Loucy (cell line): ENCODE data around the gene DUSP16.

ENCODE experiments used
- CTCF ChIP-seq: fragments of 200-600 bp; sonication (generic); conservative IDR thresholded peaks from 2 replicates; pipeline ENCODE4 v1.5.1; 2014; ENCODE audit warnings: mild to moderate bottlenecking, antibody characterized with exemption, low read length
- EZH2phosphoT487 ChIP-seq: fragments of 200-600 bp; IDR thresholded peaks from 2 replicates; pipeline ENCODE4 v1.6.1; 2018; ENCODE audit warnings: antibody characterized with exemption, mild to moderate bottlenecking, moderate library complexity, borderline replicate concordance

- TF ChIP-seq CTCF: no peak
- no peak for TF ChIP-seq EZH2phosphoT487
These were observed 94.1 kb downstream of the DUSP16 start for GRCh38 chr12:12468575-12468974.
